Measurements from ENCODE around the gene SCYL3.
"Not testable (repeated sequence)": the region's sequence is repeated elsewhere in the genome, so short reads cannot be mapped to it uniquely, and the experiment has no call there.

Gene SCYL3, protein sequence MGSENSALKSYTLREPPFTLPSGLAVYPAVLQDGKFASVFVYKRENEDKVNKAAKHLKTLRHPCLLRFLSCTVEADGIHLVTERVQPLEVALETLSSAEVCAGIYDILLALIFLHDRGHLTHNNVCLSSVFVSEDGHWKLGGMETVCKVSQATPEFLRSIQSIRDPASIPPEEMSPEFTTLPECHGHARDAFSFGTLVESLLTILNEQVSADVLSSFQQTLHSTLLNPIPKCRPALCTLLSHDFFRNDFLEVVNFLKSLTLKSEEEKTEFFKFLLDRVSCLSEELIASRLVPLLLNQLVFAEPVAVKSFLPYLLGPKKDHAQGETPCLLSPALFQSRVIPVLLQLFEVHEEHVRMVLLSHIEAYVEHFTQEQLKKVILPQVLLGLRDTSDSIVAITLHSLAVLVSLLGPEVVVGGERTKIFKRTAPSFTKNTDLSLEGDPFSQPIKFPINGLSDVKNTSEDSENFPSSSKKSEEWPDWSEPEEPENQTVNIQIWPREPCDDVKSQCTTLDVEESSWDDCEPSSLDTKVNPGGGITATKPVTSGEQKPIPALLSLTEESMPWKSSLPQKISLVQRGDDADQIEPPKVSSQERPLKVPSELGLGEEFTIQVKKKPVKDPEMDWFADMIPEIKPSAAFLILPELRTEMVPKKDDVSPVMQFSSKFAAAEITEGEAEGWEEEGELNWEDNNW

DNA sequence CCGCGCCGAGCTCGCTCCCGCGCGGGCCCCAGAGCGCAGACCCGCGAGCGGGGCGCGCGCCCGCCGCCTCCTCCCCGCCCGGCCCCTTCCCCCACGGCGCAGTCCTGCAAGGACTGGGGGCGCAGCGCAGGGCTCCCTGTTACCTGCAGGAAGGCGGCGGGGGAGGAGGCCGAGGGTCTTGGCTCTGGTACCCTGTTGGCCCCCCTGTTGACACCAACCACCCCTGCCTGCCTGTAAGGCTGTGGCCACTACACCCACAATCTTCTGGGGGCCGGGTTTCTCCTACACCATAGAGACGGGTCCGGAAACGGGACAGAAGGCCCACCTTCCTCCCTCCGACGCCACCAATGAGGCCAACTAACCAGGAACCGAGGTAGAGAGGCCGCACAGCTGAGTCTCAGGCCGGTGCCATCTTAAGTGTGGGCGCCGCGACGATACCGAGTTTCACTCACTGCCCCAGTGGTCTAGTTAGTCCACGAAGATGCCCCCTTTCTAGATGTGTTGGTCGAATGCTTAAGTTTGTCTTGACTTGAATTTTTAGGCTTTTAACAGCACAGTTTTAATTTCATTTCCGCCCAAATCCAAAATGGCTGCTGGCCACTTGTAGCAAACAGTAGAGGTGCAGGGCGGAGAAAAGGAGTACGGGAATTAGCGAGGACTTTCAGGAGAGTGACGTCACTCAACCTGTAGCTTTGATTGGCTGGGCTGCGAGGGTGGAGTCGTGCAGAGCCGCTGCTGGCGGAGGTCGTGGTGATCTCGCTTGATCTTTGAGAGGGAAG, at the start of gene SCYL3:
SCYL3 (minus strand) TSS at position 252 of the 779 bp plus-strand sequence. CDS start 5,056 bp downstream, outside the sequence.
- DNase-seq (ENCODE audit: low read depth) = peak; percentile 82

DNA sequence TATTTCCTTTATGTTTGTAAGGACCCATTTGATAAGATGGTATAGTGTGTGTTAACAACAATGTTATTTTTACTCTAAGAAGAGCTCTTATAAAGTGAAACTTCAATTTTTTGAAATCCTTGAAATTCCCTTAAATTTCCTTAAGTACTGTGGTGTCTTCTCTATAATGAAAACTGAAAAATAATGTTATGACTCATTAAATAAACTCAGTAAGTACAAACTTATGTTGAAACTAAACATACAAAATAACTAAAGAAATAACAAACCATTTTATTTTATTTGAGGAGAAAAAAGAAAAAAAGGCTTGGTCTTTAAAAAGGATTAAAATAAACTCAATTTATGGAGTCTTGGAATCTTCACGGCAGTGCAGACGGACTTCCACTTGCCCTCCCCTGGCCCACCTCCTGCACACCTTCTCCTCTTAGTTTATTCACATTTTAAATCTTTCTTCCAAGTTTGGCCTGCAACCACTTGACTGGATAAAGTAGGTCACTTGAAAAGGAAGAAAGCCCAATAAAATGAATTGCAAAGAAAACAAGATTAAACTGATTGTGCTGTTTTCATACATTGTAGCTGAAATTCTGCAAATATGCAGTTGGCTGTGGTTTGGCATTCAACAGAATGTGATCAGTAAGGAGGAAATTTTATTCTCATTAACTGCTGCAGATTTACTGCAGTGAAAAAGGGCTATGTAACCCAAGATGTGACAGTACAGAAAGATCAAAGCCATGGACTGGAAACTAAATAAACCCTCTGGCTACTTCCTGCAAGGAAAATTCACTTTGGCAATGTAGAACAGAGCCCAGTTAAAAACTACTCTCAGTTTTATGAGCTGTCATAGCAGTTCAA, 48.5 kb upstream of the SCYL3 start:
- DNase-seq (ENCODE audit: low read depth) = no peak

DNA sequence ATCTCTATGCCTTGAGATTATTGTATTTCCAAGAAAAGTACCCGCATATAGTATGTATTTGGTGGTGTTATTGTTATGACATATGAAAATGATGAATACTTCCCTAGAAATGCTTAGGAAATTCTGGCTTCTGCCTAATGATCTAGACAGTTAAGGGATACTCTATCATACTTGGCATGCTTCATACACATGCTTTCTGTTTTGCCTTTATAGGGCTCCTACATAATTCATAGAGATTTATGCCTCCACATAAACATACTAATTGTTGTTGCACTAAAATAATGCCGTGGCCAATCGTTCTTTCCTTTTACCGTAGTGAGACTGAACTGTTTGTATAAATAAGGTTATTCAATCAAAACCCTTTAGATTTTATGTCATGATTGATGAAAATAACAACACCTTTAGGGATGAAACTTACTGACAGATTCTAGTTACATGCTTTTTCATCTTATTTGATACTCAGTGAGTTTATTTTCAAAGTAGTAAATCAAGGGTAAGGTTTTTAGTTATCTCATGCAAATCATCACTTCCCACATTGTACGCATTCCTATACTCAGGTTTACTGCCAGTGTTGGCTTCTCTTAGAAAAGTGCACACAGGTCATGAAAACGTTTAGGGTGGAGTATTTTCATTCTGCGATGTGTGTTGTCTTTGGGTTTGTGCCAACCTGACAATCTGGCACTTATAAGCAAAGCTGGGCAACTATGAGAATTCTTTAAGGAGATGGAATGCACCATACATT, 40.5 kb upstream of the SCYL3 start:
- DNase-seq (ENCODE audit: low read depth) = no peak

DNA sequence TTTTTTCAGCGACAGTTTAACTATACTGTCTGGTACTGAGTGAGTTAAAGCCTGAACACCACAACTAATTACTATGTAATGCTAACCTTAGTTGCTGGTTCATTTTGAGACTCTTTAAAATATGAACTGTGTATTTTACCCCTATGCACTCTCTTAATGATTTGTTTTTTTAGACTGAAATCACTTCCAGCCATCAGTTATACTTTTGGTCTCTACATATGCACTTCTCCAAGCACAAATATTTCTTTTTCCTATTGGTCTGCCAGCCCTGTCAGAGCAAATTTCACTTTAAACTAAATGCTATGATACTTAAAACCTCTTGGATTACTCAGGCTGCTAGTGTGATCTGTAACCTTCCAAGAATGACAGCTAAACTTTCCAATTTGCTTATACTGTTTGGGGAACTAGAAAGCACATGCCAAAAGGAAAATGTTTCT, 38.1 kb upstream of the SCYL3 start:
- DNase-seq (ENCODE audit: low read depth) = no peak

DNA sequence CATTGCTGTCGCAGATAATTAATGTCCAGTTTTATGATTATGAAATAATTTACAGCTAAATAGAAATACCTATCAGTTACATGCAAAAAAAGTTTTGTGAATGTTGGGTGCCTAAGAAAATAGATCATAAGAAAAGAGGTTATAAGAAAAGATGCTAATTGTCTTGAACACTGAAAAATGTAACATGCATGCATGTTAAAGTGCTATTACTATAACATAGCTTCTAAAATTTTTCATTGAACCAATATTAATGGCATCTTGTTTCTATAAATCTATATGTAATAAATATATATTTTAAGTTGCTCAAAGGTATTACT, 35.5 kb upstream of the SCYL3 start:
- DNase-seq (ENCODE audit: low read depth) = no peak

DNA sequence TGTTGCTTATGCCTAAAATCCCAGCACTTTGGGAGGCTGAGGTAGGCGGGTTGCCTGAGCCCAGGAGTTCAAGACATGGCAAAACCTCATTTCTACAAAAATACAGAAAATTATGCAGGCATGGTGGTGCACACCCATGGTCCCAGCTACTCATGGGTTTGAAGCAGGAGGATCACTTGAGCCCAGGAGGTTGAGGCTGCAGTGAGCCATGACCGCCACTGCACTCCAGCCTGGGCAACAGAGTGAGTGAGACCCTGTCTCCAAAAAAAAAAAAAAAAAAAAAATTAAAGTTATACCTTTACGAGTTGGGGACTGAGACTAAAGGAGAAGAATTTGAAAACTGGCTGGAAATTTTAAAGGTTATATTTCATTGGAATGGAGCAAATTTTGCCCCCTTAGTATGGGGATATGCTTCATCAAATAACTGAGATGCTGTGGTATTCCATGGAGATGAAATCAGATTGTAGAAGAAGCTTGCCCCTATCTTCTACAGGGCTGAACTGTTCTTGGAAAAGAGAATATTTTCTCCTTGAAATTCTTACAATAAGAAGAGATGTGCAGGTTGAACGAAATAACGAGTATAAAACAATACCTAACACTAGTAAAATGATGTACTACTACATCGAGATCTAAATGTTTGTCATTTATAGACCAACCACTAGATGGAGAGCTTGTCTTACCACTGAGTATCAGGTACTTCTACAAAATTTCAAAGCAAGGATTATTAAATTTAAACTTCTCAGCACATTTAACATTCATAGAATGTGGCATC, 34.9 kb upstream of the SCYL3 start:
- no peak for DNase-seq (ENCODE audit: low read depth)

DNA sequence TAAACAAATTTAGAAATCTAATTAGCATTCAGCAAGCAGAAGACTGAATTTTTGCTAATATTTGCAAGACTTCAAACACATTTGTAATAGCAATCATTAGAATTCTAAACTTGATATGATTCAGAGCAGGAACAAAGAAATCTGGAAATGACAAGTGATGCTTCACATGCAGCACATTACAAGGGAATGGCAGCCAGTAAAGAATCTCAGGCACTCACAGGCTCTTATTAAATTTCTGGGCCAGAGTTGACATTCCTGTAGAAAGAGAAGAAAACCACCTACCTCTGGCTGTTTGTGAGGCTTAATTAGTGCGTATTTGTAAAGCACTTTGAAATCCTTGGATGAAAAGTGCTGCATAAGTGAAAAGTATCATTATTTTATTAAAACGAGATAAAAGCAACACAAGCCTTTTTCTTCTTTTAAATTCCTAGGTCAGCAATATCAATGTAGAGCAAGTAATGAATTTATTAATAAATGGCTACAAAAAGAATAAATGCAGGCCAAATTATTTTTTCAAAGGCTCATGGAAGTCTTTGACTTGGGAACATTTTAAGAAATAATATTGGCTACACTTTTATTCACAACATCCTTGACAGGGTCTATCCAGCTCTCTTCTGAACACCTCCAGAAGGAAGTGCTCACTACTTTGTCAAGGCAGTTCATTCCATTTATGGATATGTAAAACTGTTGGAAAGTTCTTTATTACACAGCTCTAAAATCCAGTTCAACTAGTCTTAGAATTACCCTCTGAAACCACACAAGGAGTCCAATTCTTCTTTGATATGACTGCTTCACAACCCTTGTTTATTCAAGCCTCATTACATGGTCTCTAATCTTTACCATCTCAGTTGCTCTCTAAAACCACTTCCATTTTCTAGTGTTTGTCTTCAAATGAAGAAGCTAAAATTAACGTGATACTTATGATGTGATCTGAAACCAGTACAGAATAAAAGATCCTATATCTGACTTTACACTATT, 32.1 kb upstream of the SCYL3 start:
- DNase-seq (ENCODE audit: low read depth) = no peak

DNA sequence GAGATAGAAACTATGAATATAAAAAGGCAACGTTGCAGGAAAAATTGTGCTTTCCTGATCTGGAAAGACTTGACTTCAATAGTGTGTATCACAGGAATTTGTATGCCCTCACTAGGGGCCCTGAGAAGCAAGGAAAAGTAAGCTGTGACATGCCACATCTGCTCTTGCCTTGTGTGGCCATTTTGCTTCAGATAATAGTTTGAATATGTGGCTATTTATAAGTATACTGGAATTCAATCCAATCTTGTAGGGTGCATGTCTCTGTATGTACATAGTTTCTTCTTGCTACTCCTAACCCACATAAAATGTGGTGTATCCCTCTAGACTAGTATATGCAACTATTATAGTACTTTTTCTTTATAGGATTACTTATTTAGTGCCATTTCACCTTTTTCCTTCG, 31.1 kb upstream of the SCYL3 start:
- DNase-seq (ENCODE audit: low read depth) = no peak

DNA sequence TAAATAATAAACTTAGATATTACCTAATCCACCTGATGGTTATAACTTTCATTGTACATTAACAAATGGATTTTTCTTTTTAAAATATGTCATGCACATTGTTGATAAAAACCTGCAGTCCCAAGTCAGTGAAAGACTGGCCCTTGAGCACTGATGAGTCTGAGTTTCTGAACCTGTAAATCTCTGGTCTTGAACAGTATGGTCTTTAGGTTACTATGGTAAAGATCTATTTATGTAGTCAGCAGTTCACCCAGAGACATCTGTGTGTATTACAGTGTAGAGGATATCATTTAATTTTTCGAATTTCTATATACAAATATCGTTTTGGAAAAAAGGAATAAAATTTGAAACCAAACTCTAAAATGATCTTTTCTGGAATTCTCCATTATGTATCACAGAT, 30.4 kb upstream of the SCYL3 start:
- DNase-seq (ENCODE audit: low read depth) = no peak

DNA sequence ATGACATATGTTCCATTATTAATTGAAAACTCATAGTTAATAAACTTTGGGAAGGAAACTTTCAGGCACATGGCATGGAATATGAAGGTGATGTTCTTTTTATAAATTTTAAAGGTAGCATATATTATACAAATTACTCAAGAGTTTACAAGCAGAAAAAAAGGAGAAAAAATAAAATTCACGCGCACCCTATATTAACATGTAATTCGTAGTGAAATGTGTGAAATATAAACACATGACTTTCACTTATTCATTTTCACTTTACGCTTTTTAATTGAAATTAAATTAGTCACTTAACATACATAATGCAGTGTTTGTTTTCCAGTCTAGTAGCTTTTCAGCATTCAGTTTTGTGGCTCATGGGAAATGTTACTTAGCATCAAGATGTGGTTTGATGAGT, 27.4 kb upstream of the SCYL3 start:
- DNase-seq (ENCODE audit: low read depth) = no peak

DNA sequence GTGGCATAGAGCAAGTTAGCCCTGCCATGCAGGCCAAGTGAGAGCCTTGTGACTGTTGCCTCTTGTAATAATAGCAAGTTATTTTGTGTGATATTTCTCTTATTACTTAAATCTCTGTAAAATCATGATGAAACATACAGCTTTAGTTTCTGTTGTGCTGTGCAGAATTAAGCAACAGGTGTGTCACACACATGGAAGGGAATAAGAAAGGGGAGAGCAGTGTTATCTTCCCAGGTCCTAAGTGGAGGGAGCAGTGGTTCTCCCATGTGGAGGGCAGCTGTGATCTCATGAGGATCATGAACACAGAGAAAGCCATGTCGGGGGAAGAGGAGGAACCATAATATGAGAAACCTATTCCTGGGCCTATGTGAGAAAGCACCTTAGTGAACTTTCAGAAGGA, 25.2 kb upstream of the SCYL3 start:
- no peak for DNase-seq (ENCODE audit: low read depth)

DNA sequence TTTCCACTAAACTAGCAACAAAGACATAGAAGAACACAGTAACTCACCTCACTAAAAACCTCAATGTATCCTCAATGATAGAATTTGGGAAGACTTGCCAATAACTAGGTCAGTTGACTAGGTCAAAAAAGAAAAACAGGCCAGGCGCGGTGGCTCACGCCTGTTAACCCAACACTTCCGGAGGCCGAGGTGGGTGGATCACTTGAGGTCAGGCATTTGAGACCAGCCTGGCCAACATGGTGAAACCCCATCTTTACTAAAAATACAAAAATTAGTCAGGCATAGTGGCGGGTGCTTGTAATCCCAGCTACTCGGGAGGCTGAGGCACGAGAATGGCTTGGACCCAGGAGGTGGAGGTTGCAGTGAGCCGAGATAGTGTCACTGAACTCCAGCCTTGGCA, 24.5 kb upstream of the SCYL3 start:
- not testable (repeated sequence) for DNase-seq (ENCODE audit: low read depth)

DNA sequence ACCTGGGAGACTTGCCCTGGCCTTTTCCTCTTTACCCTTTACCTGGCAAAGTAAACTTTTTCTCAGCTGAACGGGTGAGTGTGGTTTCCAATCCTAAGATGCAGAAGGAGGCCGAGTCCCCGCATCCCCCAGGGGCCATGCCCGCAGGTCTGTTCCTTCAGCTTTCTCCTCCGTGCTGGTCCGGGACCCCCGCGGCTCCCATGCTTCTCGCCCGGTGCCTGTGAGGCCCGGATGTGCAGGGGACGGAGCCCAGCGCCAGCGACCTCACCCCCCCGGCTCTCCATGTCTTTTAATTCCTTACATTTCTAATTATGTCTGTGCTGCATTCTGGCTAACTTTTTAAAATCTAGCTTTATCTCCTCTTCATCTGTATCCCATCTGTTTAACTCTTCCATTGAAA, 21.5 kb upstream of the SCYL3 start:
- no peak for DNase-seq (ENCODE audit: low read depth)

DNA sequence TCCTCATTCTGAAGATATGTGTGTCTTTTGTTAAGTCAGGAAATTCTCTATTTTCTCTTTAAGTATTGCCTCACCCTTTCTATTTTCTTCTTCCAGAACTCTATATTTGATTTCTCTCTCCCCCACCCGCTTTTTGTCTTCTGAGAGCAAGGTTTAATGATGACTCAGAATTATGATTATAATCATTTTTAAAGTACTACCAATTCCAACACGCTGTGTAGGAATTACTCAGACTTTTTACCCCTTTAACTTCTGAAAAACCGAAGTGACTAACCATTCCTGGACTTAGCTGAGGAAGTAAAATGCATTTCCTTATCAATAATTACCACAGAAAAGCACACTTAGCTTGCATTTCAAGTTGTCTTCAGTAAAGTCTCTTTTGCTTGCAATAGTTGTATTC, 20.8 kb upstream of the SCYL3 start:
- DNase-seq (ENCODE audit: low read depth) = no peak

DNA sequence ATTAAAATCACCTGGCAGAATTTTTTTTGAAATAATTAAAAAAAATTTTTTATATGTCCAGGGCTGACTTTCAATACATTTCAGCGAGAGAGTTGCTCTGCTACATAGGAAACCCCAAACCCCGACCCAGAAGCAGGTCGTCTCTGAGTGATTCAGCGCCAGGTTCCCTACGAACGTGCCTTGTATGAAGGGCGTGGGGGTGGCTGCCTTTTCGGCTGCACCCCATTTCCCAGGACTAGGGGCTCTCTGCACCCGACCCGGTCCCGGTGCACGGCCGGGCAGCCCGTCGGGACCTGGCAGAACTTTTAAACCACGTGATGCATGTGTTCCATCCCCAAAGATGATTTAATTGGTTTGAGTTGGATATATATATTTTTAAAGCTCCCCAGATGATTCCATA, 15.8 kb upstream of the SCYL3 start:
- no peak for DNase-seq (ENCODE audit: low read depth)

DNA sequence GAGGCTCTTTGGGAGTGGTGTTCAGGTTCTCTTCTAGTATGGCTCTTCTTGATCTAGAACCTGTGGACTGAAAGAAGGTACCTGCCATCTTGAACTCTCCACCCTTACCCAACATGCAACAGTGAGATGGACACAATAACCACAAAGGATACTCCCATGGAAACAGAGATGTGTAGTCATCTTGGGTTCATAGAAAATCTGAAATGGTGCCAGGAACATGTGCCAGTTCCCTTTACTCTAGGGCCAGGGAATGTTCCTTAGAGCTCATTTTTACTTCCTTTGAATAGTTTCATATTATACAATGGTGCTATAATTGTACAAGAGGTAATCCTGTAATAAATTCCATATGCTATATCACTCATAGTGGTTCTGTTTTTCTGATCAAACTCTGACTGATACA, 13.2 kb upstream of the SCYL3 start:
- DNase-seq (ENCODE audit: low read depth) = no peak

DNA sequence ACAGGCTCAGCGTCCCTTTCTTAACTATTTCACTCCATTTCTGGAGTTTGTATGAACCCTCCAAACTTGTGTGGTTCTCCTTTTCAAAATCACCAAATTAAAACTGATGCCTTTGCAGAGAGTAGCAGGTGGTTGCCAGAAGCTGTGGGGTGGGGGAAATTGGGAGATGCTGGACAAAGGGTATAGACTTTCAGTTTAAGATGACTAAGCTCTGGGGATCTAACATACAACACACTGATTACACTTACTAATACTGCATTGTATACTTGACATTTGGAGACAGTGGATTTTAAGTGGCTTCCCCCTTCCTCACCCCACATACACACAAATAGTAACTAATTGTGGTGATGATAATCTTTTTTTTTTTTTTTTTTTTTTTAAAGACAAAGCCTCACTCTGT, 11.1 kb upstream of the SCYL3 start:
- DNase-seq (ENCODE audit: low read depth) = no peak

DNA sequence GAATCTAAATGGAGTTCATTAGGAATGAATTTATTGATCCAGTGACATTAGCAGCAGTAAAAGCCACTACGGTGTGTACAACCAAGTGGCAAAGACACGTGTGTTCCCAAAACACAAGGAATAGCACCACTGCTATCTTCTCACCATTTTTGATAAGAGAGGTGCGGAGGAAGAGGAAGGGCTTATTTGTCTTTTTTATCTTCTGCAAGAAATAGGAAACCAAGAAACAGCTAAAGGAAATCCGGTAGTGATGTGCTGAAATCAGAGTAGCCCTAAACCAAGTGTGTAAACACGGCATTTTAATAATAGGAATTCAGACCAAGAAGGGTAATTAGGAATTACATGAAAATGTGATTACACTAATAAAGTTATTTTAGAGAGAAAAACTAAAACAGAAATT, 9.1 kb upstream of the SCYL3 start:
- no peak for DNase-seq (ENCODE audit: low read depth)

DNA sequence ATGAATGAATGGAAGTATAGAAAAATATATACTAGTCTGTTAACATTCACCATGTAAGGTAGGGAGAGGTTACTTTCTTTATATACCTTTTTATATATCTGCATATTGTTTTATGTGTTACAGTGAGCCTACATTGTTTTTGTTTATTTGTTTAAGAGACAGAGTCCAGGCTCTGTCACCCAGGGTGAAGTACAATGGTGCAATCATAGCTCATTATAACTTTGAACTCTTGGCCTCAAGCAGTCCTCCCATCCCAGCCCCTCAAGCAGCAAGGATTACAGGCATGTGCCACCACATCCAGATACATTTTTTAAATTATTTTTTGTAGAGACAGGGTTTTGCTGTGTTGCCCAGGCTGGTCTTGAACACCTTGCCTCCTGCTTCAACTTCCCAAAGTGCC, 7.4 kb upstream of the SCYL3 start:
- no peak for DNase-seq (ENCODE audit: low read depth)
